GM23338 (cell line): ENCODE results near the gene KIAA0040.

ENCODE experiments used
- CREB1 ChIP-seq: fragments of 250-450 bp; sonication (Bioruptor Pico); IDR thresholded peaks from 2 replicates; pipeline ENCODE4 v1.5.0; 2020; ENCODE audit warnings: low read depth, mild to moderate bottlenecking, moderate library complexity
- EZH2 ChIP-seq: fragments of 200-600 bp; sonication (generic); IDR thresholded peaks from one replicate; pipeline ENCODE4 v1.8.0; 2017; ENCODE audit warnings: antibody characterized with exemption, mild to moderate bottlenecking, low read depth; ENCODE audit not compliant: unreplicated experiment
- EZH2phosphoT487 ChIP-seq: fragments of 200-600 bp; sonication (generic); IDR thresholded peaks from one replicate; pipeline ENCODE4 v1.8.1; 2018; ENCODE audit warnings: antibody characterized with exemption; ENCODE audit not compliant: unreplicated experiment
- JUNB ChIP-seq: IDR thresholded peaks from one replicate; pipeline ENCODE4 v1.6.1; 2016; ENCODE audit warnings: antibody characterized with exemption; ENCODE audit not compliant: unreplicated experiment
- POLR2AphosphoS5 ChIP-seq: IDR thresholded peaks from 2 replicates; pipeline ENCODE4 v1.6.1; 2016; ENCODE audit warnings: antibody characterized with exemption, low read depth
- TF ChIP-seq, protein P1 (sequence below), 2 experiments: fragments of 200-600 bp in 1 of 2; sonication (generic) in 1 of 2; conservative IDR thresholded peaks; 2 replicates each; pipeline versions ENCODE4 v1.5.1 to v1.6.1; 2016 to 2017; ENCODE audit warnings: antibody characterized with exemption in 2 of 2, low read depth in 2 of 2, mild to moderate bottlenecking in 2 of 2, moderate library complexity in 1 of 2
- TF ChIP-seq, protein P2 (sequence below): IDR thresholded peaks from one replicate; pipeline ENCODE4 v1.6.1; 2018; ENCODE audit warnings: antibody characterized with exemption; ENCODE audit not compliant: unreplicated experiment
- TF ChIP-seq, protein P3 (sequence below): IDR thresholded peaks from 2 replicates; pipeline ENCODE4 v1.6.1; 2016; ENCODE audit warnings: antibody characterized with exemption

DNA sequence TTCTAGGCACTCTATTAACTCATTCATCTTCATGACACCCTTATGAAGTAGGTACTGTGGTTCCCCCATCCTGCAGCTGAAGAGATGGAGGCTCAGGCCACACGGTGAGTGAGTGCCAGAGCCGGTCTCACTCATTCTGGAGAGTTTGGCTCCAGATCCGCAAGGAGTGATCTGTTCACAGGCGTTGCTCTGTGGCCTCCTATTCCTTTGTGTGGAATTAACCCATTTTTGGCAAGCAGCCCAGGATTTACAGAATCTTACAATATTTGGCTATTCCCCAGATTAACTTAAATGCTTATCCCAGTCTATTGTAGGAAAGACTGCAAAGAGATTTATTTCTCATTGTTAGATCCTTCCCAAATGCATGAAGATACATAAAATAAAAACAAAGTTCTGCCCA lies 29.6 kb downstream of the KIAA0040 start:
- TF ChIP-seq, protein P1, sequence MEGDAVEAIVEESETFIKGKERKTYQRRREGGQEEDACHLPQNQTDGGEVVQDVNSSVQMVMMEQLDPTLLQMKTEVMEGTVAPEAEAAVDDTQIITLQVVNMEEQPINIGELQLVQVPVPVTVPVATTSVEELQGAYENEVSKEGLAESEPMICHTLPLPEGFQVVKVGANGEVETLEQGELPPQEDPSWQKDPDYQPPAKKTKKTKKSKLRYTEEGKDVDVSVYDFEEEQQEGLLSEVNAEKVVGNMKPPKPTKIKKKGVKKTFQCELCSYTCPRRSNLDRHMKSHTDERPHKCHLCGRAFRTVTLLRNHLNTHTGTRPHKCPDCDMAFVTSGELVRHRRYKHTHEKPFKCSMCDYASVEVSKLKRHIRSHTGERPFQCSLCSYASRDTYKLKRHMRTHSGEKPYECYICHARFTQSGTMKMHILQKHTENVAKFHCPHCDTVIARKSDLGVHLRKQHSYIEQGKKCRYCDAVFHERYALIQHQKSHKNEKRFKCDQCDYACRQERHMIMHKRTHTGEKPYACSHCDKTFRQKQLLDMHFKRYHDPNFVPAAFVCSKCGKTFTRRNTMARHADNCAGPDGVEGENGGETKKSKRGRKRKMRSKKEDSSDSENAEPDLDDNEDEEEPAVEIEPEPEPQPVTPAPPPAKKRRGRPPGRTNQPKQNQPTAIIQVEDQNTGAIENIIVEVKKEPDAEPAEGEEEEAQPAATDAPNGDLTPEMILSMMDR (conservative IDR thresholded peaks at IDR 0.05; ENCODE audit: low read depth in 2 of 2): no peak
- TF ChIP-seq, protein P2, sequence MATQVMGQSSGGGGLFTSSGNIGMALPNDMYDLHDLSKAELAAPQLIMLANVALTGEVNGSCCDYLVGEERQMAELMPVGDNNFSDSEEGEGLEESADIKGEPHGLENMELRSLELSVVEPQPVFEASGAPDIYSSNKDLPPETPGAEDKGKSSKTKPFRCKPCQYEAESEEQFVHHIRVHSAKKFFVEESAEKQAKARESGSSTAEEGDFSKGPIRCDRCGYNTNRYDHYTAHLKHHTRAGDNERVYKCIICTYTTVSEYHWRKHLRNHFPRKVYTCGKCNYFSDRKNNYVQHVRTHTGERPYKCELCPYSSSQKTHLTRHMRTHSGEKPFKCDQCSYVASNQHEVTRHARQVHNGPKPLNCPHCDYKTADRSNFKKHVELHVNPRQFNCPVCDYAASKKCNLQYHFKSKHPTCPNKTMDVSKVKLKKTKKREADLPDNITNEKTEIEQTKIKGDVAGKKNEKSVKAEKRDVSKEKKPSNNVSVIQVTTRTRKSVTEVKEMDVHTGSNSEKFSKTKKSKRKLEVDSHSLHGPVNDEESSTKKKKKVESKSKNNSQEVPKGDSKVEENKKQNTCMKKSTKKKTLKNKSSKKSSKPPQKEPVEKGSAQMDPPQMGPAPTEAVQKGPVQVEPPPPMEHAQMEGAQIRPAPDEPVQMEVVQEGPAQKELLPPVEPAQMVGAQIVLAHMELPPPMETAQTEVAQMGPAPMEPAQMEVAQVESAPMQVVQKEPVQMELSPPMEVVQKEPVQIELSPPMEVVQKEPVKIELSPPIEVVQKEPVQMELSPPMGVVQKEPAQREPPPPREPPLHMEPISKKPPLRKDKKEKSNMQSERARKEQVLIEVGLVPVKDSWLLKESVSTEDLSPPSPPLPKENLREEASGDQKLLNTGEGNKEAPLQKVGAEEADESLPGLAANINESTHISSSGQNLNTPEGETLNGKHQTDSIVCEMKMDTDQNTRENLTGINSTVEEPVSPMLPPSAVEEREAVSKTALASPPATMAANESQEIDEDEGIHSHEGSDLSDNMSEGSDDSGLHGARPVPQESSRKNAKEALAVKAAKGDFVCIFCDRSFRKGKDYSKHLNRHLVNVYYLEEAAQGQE: no peak
- TF ChIP-seq EZH2 (no peak), POLR2AphosphoS5 (no peak), JUNB (no peak), EZH2phosphoT487 (no peak), CREB1 (CRISPR knock-in tag) (no peak)
- TF ChIP-seq, protein P3, sequence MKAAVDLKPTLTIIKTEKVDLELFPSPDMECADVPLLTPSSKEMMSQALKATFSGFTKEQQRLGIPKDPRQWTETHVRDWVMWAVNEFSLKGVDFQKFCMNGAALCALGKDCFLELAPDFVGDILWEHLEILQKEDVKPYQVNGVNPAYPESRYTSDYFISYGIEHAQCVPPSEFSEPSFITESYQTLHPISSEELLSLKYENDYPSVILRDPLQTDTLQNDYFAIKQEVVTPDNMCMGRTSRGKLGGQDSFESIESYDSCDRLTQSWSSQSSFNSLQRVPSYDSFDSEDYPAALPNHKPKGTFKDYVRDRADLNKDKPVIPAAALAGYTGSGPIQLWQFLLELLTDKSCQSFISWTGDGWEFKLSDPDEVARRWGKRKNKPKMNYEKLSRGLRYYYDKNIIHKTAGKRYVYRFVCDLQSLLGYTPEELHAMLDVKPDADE: no peak
